DOHH2 (cell line): ENCODE data around the gene GABRG3.

Experiments used
- H3F3A ChIP-seq: fragments of 200-600 bp; sonication (generic), shearing (Covaris generic); 2 replicates; pipeline ENCODE4 v1.6.0; 2016; ENCODE audit warnings: antibody characterized with exemption, mild to moderate bottlenecking; ENCODE audit not compliant: control insufficient read depth, insufficient read depth
- H3K27ac ChIP-seq: fragments of 200-600 bp; sonication (generic); 2 replicates; pipeline ENCODE4 v1.5.1; 2014; ENCODE audit warnings: low read depth, mild to moderate bottlenecking, low read length, moderate library complexity
- H3K27me3 ChIP-seq: fragments of 200-600 bp; sonication (generic); 2 replicates; pipeline ENCODE4 v1.6.1; 2014; ENCODE audit warnings: mild to moderate bottlenecking, low read length, mixed read lengths; ENCODE audit not compliant: control insufficient read depth
- H3K36me3 ChIP-seq: fragments of 200-600 bp; sonication (generic); 2 replicates; pipeline ENCODE4 v1.6.1; 2014; ENCODE audit warnings: mild to moderate bottlenecking, low read length, moderate library complexity, mixed read lengths; ENCODE audit not compliant: control insufficient read depth
- H3K4me1 ChIP-seq: fragments of 200-600 bp; sonication (generic); 2 replicates; pipeline ENCODE4 v1.6.1; 2014; ENCODE audit warnings: mild to moderate bottlenecking, low read length, mixed read lengths; ENCODE audit not compliant: control insufficient read depth
- H3K4me2 ChIP-seq: fragments of 200-600 bp; sonication (generic); 2 replicates; pipeline ENCODE4 v1.6.0; 2014; ENCODE audit warnings: mild to moderate bottlenecking, low read length, moderate library complexity
- H3K4me3 ChIP-seq: fragments of 200-600 bp; sonication (generic); 2 replicates; pipeline ENCODE4 v1.5.1; 2014; ENCODE audit warnings: mild to moderate bottlenecking, low read length, mixed read lengths
- H3K79me2 ChIP-seq: fragments of 200-600 bp; sonication (generic); 2 replicates; pipeline ENCODE4 v1.6.1; 2014; ENCODE audit warnings: mild to moderate bottlenecking, low read length, mixed read lengths; ENCODE audit not compliant: control insufficient read depth
- H3K9me2 ChIP-seq: fragments of 200-600 bp; sonication (generic); replicated peaks from 2 replicates; pipeline ENCODE4 v1.6.1; 2014; ENCODE audit warnings: mild to moderate bottlenecking, low read length, mixed read lengths; ENCODE audit not compliant: control insufficient read depth
- H3K9me3 ChIP-seq: fragments of 200-600 bp; sonication (generic); 2 replicates; pipeline ENCODE4 v1.6.1; 2014; ENCODE audit warnings: antibody characterized with exemption, low read length, mixed read lengths; ENCODE audit not compliant: control insufficient read depth, insufficient read depth
- H4K20me1 ChIP-seq: fragments of 200-600 bp; sonication (generic); 2 replicates; pipeline ENCODE4 v1.6.0; 2014; ENCODE audit warnings: low read depth, mild to moderate bottlenecking, antibody characterized with exemption, low read length, moderate library complexity; ENCODE audit not compliant: control insufficient read depth, insufficient read depth
- EZH2phosphoT487 ChIP-seq: fragments of 200-600 bp; sonication (generic); IDR thresholded peaks from 2 replicates; pipeline ENCODE4 v1.6.1; 2017; ENCODE audit warnings: borderline replicate concordance, mild to moderate bottlenecking, antibody characterized with exemption, low read length, moderate library complexity, mixed read lengths
- TF ChIP-seq, protein P1 (sequence below): fragments of 200-600 bp; sonication (generic); IDR thresholded peaks from one replicate; pipeline ENCODE4 v1.5.1; 2014; ENCODE audit warnings: antibody characterized with exemption, mild to moderate bottlenecking, low read depth, low read length; ENCODE audit not compliant: poor library complexity, severe bottlenecking

The GABRG3 gene

GRCh38 chr15:27214961-27215360 lies 244.0 kb downstream of the GABRG3 start:
- no peak overlapping the region for H3K27ac ChIP-seq

GRCh38 chr15:27218426-27218825 lies 247.4 kb downstream of the GABRG3 start:
- Histone ChIP-seq H3K27ac (no peak overlapping the region), H3K4me3 (no peak overlapping the region), H3K9me3 (peaks cover 35% of the 10 kb centered on the region; the same call in 1 of the 2 replicates), H3F3A (no peaks in the 10 kb centered on the region), H3K79me2 (no peaks in the 10 kb centered on the region), H3K27me3 (no peaks in the 10 kb centered on the region), H3K36me3 (no peaks in the 10 kb centered on the region), H4K20me1 (no peaks in the 10 kb centered on the region), H3K9me2 (no peaks in the 10 kb centered on the region), H3K4me2 (no peak overlapping the region), H3K4me1 (no peaks in the 10 kb centered on the region)
- TF ChIP-seq, protein P1, sequence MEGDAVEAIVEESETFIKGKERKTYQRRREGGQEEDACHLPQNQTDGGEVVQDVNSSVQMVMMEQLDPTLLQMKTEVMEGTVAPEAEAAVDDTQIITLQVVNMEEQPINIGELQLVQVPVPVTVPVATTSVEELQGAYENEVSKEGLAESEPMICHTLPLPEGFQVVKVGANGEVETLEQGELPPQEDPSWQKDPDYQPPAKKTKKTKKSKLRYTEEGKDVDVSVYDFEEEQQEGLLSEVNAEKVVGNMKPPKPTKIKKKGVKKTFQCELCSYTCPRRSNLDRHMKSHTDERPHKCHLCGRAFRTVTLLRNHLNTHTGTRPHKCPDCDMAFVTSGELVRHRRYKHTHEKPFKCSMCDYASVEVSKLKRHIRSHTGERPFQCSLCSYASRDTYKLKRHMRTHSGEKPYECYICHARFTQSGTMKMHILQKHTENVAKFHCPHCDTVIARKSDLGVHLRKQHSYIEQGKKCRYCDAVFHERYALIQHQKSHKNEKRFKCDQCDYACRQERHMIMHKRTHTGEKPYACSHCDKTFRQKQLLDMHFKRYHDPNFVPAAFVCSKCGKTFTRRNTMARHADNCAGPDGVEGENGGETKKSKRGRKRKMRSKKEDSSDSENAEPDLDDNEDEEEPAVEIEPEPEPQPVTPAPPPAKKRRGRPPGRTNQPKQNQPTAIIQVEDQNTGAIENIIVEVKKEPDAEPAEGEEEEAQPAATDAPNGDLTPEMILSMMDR: no peak

More at GRCh38 chr15:27214961-27215360, 244.0 kb downstream of the GABRG3 start:
- TF ChIP-seq, protein P1: no peak
- no peak for TF ChIP-seq EZH2phosphoT487
- Histone ChIP-seq H3K9me2 (no peaks in the 10 kb centered on the region), H3K79me2 (no peaks in the 10 kb centered on the region), H4K20me1 (no peaks in the 10 kb centered on the region), H3K4me1 (no peaks in the 10 kb centered on the region), H3K4me2 (no peak overlapping the region), H3K9me3 (peaks cover 41% of the 10 kb centered on the region; the same call in 1 of the 2 replicates), H3F3A (no peaks in the 10 kb centered on the region), H3K27me3 (no peaks in the 10 kb centered on the region), H3K4me3 (no peak overlapping the region), H3K36me3 (no peaks in the 10 kb centered on the region)

DNA sequence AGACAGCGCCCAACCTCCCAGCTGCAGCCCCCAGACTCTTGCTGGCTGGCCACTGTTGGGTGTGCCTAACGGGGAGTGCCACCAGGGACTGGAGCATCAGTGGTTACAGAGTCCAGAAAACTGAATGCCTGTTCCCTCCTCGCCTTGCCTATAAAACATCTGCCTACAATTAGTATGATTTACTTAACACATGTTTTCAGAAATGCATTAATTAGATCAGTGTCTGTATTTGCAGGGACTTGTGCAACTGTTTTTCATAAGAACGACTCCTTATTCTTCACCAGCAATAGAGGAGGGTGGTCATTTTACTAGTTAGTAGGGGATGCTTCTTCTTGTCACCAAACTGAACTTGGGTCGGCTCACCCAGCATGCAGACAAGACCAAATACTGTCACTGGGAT lies 248.7 kb downstream of the GABRG3 start:
- Histone ChIP-seq H3K27me3 (no peaks in the 10 kb centered on the region), H4K20me1 (no peaks in the 10 kb centered on the region), H3K4me3 (no peak overlapping the region), H3K36me3 (no peaks in the 10 kb centered on the region), H3K4me1 (no peaks in the 10 kb centered on the region), H3K79me2 (no peaks in the 10 kb centered on the region), H3K4me2 (no peak overlapping the region), H3K9me3 (peaks cover 27% of the 10 kb centered on the region; the same call in 1 of the 2 replicates), H3K9me2 (no peaks in the 10 kb centered on the region), H3F3A (no peaks in the 10 kb centered on the region), H3K27ac (no peak overlapping the region)
- TF ChIP-seq, protein P1: no peak
- no peak for TF ChIP-seq EZH2phosphoT487
